OCI-LY7 (cell line): ENCODE measurements around the gene CASP4. TPM values are rescaled to one million over a fixed set of nuclear protein-coding genes. Genes with fewer than 3 reads are reported as not detected.

ENCODE experiments used
- BruUV-seq: library from RNA; stranded (reverse); fragments of 400-500 nt; replicated peaks from 2 replicates; lab custom pipeline; 2021; lab: Mats Ljungman, UMichigan
- CTCF ChIA-PET: fragments of 300-600 bp; sonication (Branson Sonifier 250); formaldehyde crosslinking; loops from one replicate; lab custom pipeline; 2022; ENCODE audit warnings: antibody characterized with exemption; ENCODE audit not compliant: unreplicated experiment; lab: Charles Lee
- POLR2A ChIA-PET: fragments of 300-600 bp; sonication (Branson Sonifier 250); formaldehyde crosslinking; loops from one replicate; lab custom pipeline; 2022; ENCODE audit warnings: antibody characterized with exemption; lab: Charles Lee
- DNase-seq: peaks from one replicate; pipeline ENCODE4 v3.0.0-alpha.2; 2015; ENCODE audit warnings: low spot score
- H2AFZ ChIP-seq: fragments of 200-600 bp; sonication (generic), shearing (Covaris generic); 2 replicates; pipeline ENCODE4 v1.6.1; 2014; ENCODE audit warnings: mild to moderate bottlenecking, antibody characterized with exemption, low read length, moderate library complexity
- H3K27ac ChIP-seq: fragments of 200-600 bp; sonication (generic); 2 replicates; pipeline ENCODE4 v1.5.1; 2014; ENCODE audit warnings: mixed run types, low read depth, mild to moderate bottlenecking, moderate library complexity, low read length, inconsistent platforms; ENCODE audit not compliant: poor library complexity, severe bottlenecking
- H3K36me3 ChIP-seq: fragments of 200-600 bp; sonication (generic); 2 replicates; pipeline ENCODE4 v1.6.1; 2014; ENCODE audit warnings: mild to moderate bottlenecking, antibody characterized with exemption, low read length, moderate library complexity, mixed read lengths; ENCODE audit not compliant: insufficient read depth
- H3K4me1 ChIP-seq: fragments of 200-600 bp; sonication (generic); 2 replicates; pipeline ENCODE4 v1.5.1; 2014; ENCODE audit warnings: mild to moderate bottlenecking, low read length; ENCODE audit not compliant: insufficient read depth, poor library complexity, severe bottlenecking
- H3K4me2 ChIP-seq: fragments of 200-600 bp; sonication (generic); 2 replicates; pipeline ENCODE4 v1.6.1; 2014; ENCODE audit warnings: mild to moderate bottlenecking, low read length
- H3K4me3 ChIP-seq: fragments of 200-600 bp; sonication (generic); 2 replicates; pipeline ENCODE4 v1.5.1; 2014; ENCODE audit warnings: mild to moderate bottlenecking, low read depth, low read length; ENCODE audit not compliant: poor library complexity, severe bottlenecking
- H3K79me2 ChIP-seq: fragments of 200-600 bp; sonication (generic); 2 replicates; pipeline ENCODE4 v1.6.1; 2016; ENCODE audit warnings: low read depth, mild to moderate bottlenecking, low read length, moderate library complexity, mixed read lengths; ENCODE audit not compliant: insufficient read depth
- H3K9me2 ChIP-seq: fragments of 200-600 bp; sonication (generic); 2 replicates; pipeline ENCODE4 v1.6.1; 2016; ENCODE audit warnings: mild to moderate bottlenecking, low read length, mixed read lengths; ENCODE audit not compliant: insufficient read depth
- H3K9me3 ChIP-seq: fragments of 200-600 bp; sonication (generic); 2 replicates; pipeline ENCODE4 v1.6.1; 2014; ENCODE audit warnings: mild to moderate bottlenecking, mixed run types, low read length, mixed read lengths
- H4K20me1 ChIP-seq: fragments of 200-600 bp; sonication (generic); 2 replicates; pipeline ENCODE4 v1.6.1; 2014; ENCODE audit warnings: mild to moderate bottlenecking, antibody characterized with exemption, low read length, moderate library complexity, mixed read lengths; ENCODE audit not compliant: insufficient read depth
- EZH2phosphoT487 ChIP-seq: fragments of 200-600 bp; sonication (generic); IDR thresholded peaks from 2 replicates; pipeline ENCODE4 v1.6.1; 2018; ENCODE audit warnings: low read depth, borderline replicate concordance, mild to moderate bottlenecking, mixed run types, antibody characterized with exemption, low read length, moderate library complexity, mixed read lengths
- intact Hi-C: fragments of 100-400 bp; cut with micrococcal nuclease; formaldehyde crosslinking; loops from one replicate; pipeline ENCODE4 v1.10.0; 2022; ENCODE audit not compliant: unreplicated experiment
- total RNA-seq, 2 experiments: library from RNA; depleted of rRNA in 1 of 2; stranded (reverse); fragments of >200 nt in 1 of 2; shearing (Covaris generic) in 1 of 2; gene quantifications; 2 replicates each; pipeline ENCODE4 v1.2.3, GENCODE V29; 2014 to 2022
- TF ChIP-seq, protein P1 (sequence below): fragments of 200-600 bp; sonication (generic); conservative IDR thresholded peaks from 2 replicates; pipeline ENCODE4 v1.5.1; 2014; ENCODE audit warnings: mild to moderate bottlenecking, antibody characterized with exemption, low read length, moderate library complexity, mixed read lengths

The CASP4 gene
- total RNA-seq, 2 experiments from 2014 or later, result 0.88 to 1.6 TPM

DNA sequence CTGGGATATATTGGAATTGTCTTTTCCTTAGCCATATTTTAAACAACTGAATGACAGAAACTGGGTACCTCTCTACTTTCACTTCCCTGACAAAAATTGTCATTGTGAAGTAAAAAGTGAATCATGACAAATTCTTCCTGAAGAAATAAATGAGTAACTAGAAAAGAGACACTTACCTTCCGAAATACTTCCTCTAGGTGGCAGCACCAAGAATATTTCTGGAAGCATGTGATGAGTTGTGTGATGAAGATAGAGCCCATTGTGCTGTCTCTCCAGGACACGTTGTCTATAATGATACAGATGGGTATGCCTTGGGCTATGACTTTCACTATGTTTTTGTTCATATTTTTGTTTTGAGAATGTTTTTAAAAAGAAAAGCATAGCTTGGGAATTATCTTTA, 21.5 kb downstream of the CASP4 start:
- BruUV-seq, result no TSS peak
- DNase-seq, result peak; percentile 37
- Histone ChIP-seq H3K36me3 (no peaks in the 10 kb centered on the region), H3K4me1 (no peaks in the 10 kb centered on the region), H3K9me2 (no peaks in the 10 kb centered on the region), H3K9me3 (no peaks in the 10 kb centered on the region), H3K4me3 (no peak overlapping the region), H3K4me2 (no peak overlapping the region), H3K79me2 (no peaks in the 10 kb centered on the region), H2AFZ (no peak overlapping the region), H4K20me1 (no peaks in the 10 kb centered on the region), H3K27ac (no peak overlapping the region)
- POLR2A ChIA-PET, result interaction anchor here (0.9 kb wide), 1 partner anchor 188 kb away, joined by 3 read pairs; no protein-coding TSS in a partner anchor
- no peak for TF ChIP-seq EZH2phosphoT487
- TF ChIP-seq, protein P1, sequence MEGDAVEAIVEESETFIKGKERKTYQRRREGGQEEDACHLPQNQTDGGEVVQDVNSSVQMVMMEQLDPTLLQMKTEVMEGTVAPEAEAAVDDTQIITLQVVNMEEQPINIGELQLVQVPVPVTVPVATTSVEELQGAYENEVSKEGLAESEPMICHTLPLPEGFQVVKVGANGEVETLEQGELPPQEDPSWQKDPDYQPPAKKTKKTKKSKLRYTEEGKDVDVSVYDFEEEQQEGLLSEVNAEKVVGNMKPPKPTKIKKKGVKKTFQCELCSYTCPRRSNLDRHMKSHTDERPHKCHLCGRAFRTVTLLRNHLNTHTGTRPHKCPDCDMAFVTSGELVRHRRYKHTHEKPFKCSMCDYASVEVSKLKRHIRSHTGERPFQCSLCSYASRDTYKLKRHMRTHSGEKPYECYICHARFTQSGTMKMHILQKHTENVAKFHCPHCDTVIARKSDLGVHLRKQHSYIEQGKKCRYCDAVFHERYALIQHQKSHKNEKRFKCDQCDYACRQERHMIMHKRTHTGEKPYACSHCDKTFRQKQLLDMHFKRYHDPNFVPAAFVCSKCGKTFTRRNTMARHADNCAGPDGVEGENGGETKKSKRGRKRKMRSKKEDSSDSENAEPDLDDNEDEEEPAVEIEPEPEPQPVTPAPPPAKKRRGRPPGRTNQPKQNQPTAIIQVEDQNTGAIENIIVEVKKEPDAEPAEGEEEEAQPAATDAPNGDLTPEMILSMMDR, result peak; percentile 79
- intact Hi-C loops, result loop anchor here (10.0 kb wide), 1 partner anchor 918 kb away; no protein-coding TSS in a partner anchor
- CTCF ChIA-PET, result no interaction called here

DNA sequence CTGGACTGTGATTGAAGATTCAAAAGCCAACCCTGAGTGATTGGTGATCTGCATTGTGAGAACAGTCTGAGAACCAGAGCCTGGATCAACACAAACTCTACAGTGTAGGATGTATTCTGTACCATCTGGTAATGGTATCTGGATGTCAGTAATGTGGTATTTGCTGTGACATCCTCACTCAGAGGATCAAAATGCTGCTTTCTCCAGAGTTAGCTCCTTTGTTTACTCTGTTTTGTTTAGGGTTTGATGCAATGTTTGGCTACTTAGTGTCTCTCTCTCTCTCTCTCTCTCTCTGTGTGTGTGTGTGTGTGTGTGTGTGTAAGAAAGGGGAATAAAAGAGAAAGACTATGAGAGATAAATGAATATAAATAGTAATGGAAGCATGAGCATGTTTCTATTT, 24.3 kb downstream of the CASP4 start:
- Histone ChIP-seq H3K27ac (no peak overlapping the region), H4K20me1 (no peaks in the 10 kb centered on the region), H3K79me2 (no peaks in the 10 kb centered on the region), H3K9me2 (no peaks in the 10 kb centered on the region), H3K36me3 (no peaks in the 10 kb centered on the region), H3K4me1 (no peaks in the 10 kb centered on the region), H3K9me3 (no peaks in the 10 kb centered on the region), H3K4me2 (no peak overlapping the region), H3K4me3 (no peak overlapping the region), H2AFZ (no peak overlapping the region)
- TF ChIP-seq, protein P1, result no peak
- POLR2A ChIA-PET, result no interaction called here
- BruUV-seq, result no TSS peak
- no peak for DNase-seq
- CTCF ChIA-PET, result no interaction called here
- intact Hi-C loops, result loop anchor here (10.0 kb wide), 1 partner anchor 921 kb away; no protein-coding TSS in a partner anchor

DNA sequence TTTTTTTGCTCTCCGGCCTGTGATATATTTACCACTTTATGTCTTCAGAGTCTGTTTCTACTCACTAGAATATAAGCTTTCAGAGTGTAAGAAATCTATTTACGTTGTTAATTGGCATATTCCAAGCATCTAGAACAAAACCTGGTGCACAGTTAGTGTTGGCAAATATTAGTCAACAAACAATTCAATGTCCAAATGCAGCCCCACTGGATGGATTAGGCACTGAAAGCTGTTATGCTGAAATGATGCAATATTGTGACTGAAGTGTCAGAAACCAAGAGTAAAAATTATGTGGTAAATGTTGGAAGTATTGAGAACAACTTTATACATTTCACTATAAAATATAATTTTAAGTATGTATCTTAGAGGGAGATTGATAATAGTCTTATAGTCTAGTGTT, 24.8 kb downstream of the CASP4 start:
- no peak overlapping the region for H2AFZ ChIP-seq
- no peaks in the 10 kb centered on the region for H3K36me3 ChIP-seq
- no peak for TF ChIP-seq EZH2phosphoT487
- TF ChIP-seq, protein P1, result no peak
- no peaks in the 10 kb centered on the region for H3K9me3 ChIP-seq
- H4K20me1 ChIP-seq, result no peaks in the 10 kb centered on the region
- no peaks in the 10 kb centered on the region for H3K79me2 ChIP-seq
- POLR2A ChIA-PET, result no interaction called here
- no peaks in the 10 kb centered on the region for H3K4me1 ChIP-seq
- no peak overlapping the region for H3K27ac ChIP-seq
- H3K9me2 ChIP-seq, result no peaks in the 10 kb centered on the region
- CTCF ChIA-PET, result no interaction called here
- DNase-seq, result no peak
- intact Hi-C loops, result loop anchor here (10.0 kb wide), 1 partner anchor 921 kb away; no protein-coding TSS in a partner anchor
- H3K4me3 ChIP-seq, result no peak overlapping the region
- no TSS peak for BruUV-seq
- no peak overlapping the region for H3K4me2 ChIP-seq
